NCI-H187 (cell line): Measurements from ENCODE around the gene TP53BP1.
"Not testable (repeated sequence)": the region's sequence is repeated elsewhere in the genome, so short reads cannot be mapped to it uniquely, and the experiment has no call there.

Source experiments
- DNase-seq, 2 experiments: peaks; one replicate each; lab custom pipeline; 2025; lab: John Stamatoyannopoulos, UW

The TP53BP1 gene

GRCh38 chr15:43492673-43493601 lies at the start of gene TP53BP1:
Gene TP53BP1 (minus strand): TSS chr15:43493156. CDS start chr15:43493043, 113 bp downstream.
- DNase-seq = peak; percentile 59 to 76

- no peak for DNase-seq
These were observed 48.8 kb upstream of the TP53BP1 start for GRCh38 chr15:43541785-43542184.

GRCh38 chr15:43538091-43538490 lies 45.1 kb upstream of the TP53BP1 start:
- DNase-seq = no peak

GRCh38 chr15:43534897-43535296 lies 41.9 kb upstream of the TP53BP1 start:
- DNase-seq = no peak

GRCh38 chr15:43532826-43533225 lies 39.9 kb upstream of the TP53BP1 start:
- not testable (repeated sequence) for DNase-seq

GRCh38 chr15:43531018-43531670 lies 38.2 kb upstream of the TP53BP1 start:
- DNase-seq = no peak

- DNase-seq = no peak
These were observed 36.8 kb upstream of the TP53BP1 start for GRCh38 chr15:43529587-43530345.

- DNase-seq = no peak
These were observed 36.2 kb upstream of the TP53BP1 start for GRCh38 chr15:43529141-43529540.

- DNase-seq = no peak
These were observed 35.6 kb upstream of the TP53BP1 start for GRCh38 chr15:43528542-43529007.

GRCh38 chr15:43527802-43528541 lies 35.0 kb upstream of the TP53BP1 start:
- DNase-seq = no peak

- DNase-seq = no peak
These were observed 34.3 kb upstream of the TP53BP1 start for GRCh38 chr15:43527016-43527801.

- no peak for DNase-seq
These were observed 33.4 kb upstream of the TP53BP1 start for GRCh38 chr15:43526261-43526930.

GRCh38 chr15:43525131-43525530 lies 32.2 kb upstream of the TP53BP1 start:
- DNase-seq = no peak

- no peak for DNase-seq
These were observed 31.4 kb upstream of the TP53BP1 start for GRCh38 chr15:43524254-43524845.

GRCh38 chr15:43523646-43524045 lies 30.7 kb upstream of the TP53BP1 start:
- DNase-seq = no peak

GRCh38 chr15:43522247-43522646 lies 29.3 kb upstream of the TP53BP1 start:
- no peak for DNase-seq

GRCh38 chr15:43521419-43521818 lies 28.5 kb upstream of the TP53BP1 start:
- no peak for DNase-seq

GRCh38 chr15:43520138-43520537 lies 27.2 kb upstream of the TP53BP1 start:
- no peak for DNase-seq

GRCh38 chr15:43519196-43519595 lies 26.2 kb upstream of the TP53BP1 start:
- DNase-seq = no peak
